Lower leg skin (tissue), 4 donors: ENCODE data around the gene RBCK1. TPM values are rescaled to one million over a fixed set of nuclear protein-coding genes. Genes with fewer than 3 reads are reported as not detected.

Experiments
- DNase-seq, 2 donors: peaks; one replicate each; pipeline ENCODE4 v3.0.0-alpha.2; 2019; ENCODE audit warnings: low spot score in 2 of 2
- H3K4me3 ChIP-seq: fragments of 200-600 bp; sonication (generic); 2 replicates; pipeline ENCODE4 v1.5.1; 2017; ENCODE audit warnings: mild to moderate bottlenecking, low read depth; ENCODE audit not compliant: poor library complexity, severe bottlenecking
- POLR2A ChIP-seq, 2 donors: fragments of 450-650 bp; IDR thresholded peaks; one replicate each; pipeline ENCODE4 v1.6.1; 2016 to 2017; ENCODE audit warnings: antibody characterized with exemption in 2 of 2, mild to moderate bottlenecking in 1 of 2, moderate library complexity in 1 of 2
- WGBS, 2 donors: methylation state at CpG; one replicate each; pipeline ENCODE4 v1.1.5; 2018; 5-methylcytosine and 5-hydroxymethylcytosine counted together
- intact Hi-C: fragments of 100-400 bp; cut with DNase I; formaldehyde crosslinking; loops from one replicate; pipeline ENCODE4 v1.15.0; 2023; ENCODE audit warnings: low total_unique reads
- total RNA-seq, 4 donors: library from RNA; depleted of rRNA; stranded (reverse); fragments of >200 nt; gene quantifications; one replicate each; pipeline ENCODE4 v1.1.0, GENCODE V29; 2016
- TF ChIP-seq, protein P1 (sequence below), 3 donors: fragments of 450-650 bp; IDR thresholded peaks; one replicate each; pipeline ENCODE4 v1.5.1; 2016; ENCODE audit warnings: antibody characterized with exemption in 3 of 3, mild to moderate bottlenecking in 3 of 3, moderate library complexity in 2 of 3

RBCK1 gene
- total RNA-seq, 4 donors from 2014 or later = 65.2 to 90.1 (median 77.1) TPM

- no peak for DNase-seq
- TF ChIP-seq POLR2A (IDR thresholded peaks at IDR 0.05) = no peak
- TF ChIP-seq, protein P1, sequence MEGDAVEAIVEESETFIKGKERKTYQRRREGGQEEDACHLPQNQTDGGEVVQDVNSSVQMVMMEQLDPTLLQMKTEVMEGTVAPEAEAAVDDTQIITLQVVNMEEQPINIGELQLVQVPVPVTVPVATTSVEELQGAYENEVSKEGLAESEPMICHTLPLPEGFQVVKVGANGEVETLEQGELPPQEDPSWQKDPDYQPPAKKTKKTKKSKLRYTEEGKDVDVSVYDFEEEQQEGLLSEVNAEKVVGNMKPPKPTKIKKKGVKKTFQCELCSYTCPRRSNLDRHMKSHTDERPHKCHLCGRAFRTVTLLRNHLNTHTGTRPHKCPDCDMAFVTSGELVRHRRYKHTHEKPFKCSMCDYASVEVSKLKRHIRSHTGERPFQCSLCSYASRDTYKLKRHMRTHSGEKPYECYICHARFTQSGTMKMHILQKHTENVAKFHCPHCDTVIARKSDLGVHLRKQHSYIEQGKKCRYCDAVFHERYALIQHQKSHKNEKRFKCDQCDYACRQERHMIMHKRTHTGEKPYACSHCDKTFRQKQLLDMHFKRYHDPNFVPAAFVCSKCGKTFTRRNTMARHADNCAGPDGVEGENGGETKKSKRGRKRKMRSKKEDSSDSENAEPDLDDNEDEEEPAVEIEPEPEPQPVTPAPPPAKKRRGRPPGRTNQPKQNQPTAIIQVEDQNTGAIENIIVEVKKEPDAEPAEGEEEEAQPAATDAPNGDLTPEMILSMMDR (IDR thresholded peaks at IDR 0.05) = no peak
- intact Hi-C loops = no loop called here
- 61 to 62% methylated on average over 9 of the region's 9 CpGs for WGBS, 2 donors
- no peak overlapping the region for H3K4me3 ChIP-seq
Observed at GRCh38 chr20:364905-365794, 42.9 kb upstream of the RBCK1 start.

GRCh38 chr20:366041-366718, 41.9 kb upstream of the RBCK1 start:
- 37 to 41% methylated on average over 7 of the region's 7 CpGs for WGBS, 2 donors
- intact Hi-C loops = no loop called here
- DNase-seq = no peak
- no peak for TF ChIP-seq POLR2A (IDR thresholded peaks at IDR 0.05)
- TF ChIP-seq, protein P1 (IDR thresholded peaks at IDR 0.05) = no peak
- H3K4me3 ChIP-seq = no peak overlapping the region

DNA sequence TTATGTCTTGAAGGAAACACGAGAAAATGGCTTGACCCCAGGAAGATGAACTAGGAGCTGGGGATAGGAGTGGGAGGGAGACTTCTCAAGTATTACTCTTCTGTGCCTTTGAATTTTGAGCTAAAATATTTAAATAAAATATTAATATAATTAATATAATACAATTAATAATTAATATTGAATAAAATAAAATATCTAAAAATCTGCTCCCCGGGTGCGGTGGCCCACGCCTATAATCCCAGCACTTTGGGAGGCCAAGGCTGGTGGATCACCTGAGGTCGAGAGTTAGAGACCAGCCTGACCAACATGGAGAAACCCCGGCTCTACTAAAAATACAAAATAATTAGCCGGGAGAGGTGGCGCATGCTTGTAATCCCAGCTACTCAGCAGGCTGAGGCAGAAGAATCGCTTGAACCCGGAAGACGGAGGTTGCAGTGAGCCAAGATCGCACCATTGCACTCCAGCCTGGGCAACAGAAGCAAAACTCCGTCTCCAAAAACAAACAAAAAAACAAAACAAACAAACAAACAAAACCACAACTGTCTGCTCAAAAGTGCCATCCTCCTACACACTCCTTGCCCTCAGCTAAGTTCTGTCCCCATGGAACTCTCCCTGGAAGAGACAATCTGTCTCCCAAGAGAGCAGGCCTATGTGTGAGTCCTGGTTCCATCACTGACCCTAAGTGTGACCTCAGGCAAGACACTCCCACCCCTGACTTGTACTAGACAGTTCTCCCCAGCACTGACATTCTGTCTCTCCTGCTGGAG, 41.2 kb upstream of the RBCK1 start:
- no peak for DNase-seq
- intact Hi-C loops = no loop called here
- WGBS, 2 donors = 67 to 70% methylated on average over 12 to 13 of the region's 13 CpGs
- TF ChIP-seq, protein P1 (IDR thresholded peaks at IDR 0.05) = no peak
- no peak for TF ChIP-seq POLR2A (IDR thresholded peaks at IDR 0.05)
- H3K4me3 ChIP-seq = no peak overlapping the region

- DNase-seq = no peak
- no peak for TF ChIP-seq POLR2A (IDR thresholded peaks at IDR 0.05)
- TF ChIP-seq, protein P1 (IDR thresholded peaks at IDR 0.05) = no peak
- H3K4me3 ChIP-seq = no peak overlapping the region
- intact Hi-C loops = no loop called here
- WGBS, 2 donors = 60 to 91% methylated on average over 8 of the region's 8 CpGs
Observed at GRCh38 chr20:367486-367887, 40.6 kb upstream of the RBCK1 start.

GRCh38 chr20:368915-369314, 39.2 kb upstream of the RBCK1 start:
- no peak overlapping the region for H3K4me3 ChIP-seq
- intact Hi-C loops = no loop called here
- WGBS, 2 donors = 83 to 100% methylated on average over 4 of the region's 4 CpGs

More at GRCh38 chr20:368915-369314, 39.2 kb upstream of the RBCK1 start:
- DNase-seq = no peak
- TF ChIP-seq, protein P1 (IDR thresholded peaks at IDR 0.05) = no peak
- no peak for TF ChIP-seq POLR2A (IDR thresholded peaks at IDR 0.05)
